ENCODE measurements around the gene CST4.
"Not testable (repeated sequence)": the region's sequence is repeated elsewhere in the genome, so short reads cannot be mapped to it uniquely, and the experiment has no call there.

Gene CST4

DNA sequence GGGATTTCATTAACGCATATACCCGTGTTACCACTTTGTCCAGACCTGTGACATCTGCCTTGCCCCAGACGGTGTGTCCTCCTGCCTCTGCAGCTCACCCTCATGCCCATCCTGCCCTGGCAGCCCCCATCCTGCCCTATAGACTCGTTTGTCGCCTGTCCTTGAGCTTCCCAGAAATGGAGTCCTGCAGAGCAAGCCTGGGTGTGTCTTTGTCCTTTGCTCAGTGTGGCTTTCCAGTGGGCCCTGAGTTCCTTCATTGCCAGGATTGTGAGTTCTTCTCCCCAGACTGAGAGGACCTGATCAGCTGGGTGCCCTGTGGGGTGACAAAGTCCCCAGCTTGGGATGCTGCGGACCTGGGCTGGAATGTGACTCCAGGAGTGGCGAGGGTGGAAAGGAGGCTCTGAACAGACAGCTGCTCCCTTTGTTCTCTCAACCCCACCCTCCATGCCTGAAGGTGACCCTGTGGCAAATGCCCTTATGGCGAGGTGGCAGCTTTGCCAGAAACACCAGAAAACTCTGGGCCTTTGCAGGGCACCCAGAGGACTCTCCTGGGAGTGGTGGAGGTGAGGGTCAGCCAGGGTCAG lies 48.7 kb downstream of the CST4 start:
- no peak for DNase-seq

- no peak for DNase-seq
These were observed 49.3 kb downstream of the CST4 start for GRCh38 chr20:23639490-23639958.

- DNase-seq = no peak
These were observed 50.5 kb downstream of the CST4 start for GRCh38 chr20:23638309-23638708.

- peak; percentile 67 for DNase-seq
These were observed 51.3 kb downstream of the CST4 start, which contains the start of gene CST3 for GRCh38 chr20:23637282-23638221. Gene CST3, minus strand, starts transcription at chr20:23637955. Its CDS starts 93 bp downstream, at chr20:23637862.

- no peak for DNase-seq
These were observed 51.9 kb downstream of the CST4 start for GRCh38 chr20:23636908-23637281.

DNA sequence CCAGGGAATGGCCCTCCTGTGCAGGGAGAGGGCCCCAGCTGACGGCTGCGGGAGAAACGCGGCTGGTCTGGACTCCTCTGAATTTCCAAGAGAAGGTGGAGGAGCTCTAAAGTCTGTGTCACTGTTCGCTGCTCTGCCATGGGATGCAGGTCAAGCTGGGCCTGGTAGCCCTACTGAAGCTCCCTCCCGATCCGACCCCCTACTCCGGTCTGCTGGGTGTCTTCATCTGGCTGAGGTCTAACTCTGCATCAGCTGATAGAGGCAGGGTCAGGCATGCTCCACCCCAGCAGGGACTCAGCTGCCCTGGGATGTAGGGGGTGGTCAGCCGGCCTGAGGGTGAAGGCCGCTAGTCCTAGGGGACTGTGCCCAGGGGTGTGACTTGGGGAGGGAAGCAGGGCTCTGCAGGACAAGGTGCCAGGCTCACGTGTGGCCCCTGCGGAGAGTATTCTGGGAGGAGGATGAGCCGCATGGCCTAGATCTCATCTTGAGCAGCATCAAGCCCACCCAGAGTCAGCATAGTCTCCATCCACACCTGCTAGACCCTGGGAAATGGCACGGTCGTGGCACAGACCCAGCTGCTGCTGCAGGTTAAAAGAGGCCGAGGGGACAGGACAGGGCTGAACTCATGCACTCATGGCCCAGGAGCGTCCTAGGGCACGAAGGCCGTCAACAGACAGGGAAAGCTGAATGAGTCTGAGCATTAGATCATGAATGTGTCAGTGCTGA lies 52.5 kb downstream of the CST4 start:
- no peak for DNase-seq

- not testable (repeated sequence) for DNase-seq
These were observed 53.1 kb downstream of the CST4 start for GRCh38 chr20:23635768-23636090.

Measured in NCI-H2227 treated with DMSO at 0.1 percent for 48 hours (cell line).